GM18867 (cell line): ENCODE results near the gene GLDC.
"Not testable (repeated sequence)": the region's sequence is repeated elsewhere in the genome, so short reads cannot be mapped to it uniquely, and the experiment has no call there.

ENCODE experiments used
- ATAC-seq: cut with Tn5 transposase; IDR thresholded peaks from one replicate; pipeline ENCODE4 v1.9.1; 2021; ENCODE audit warnings: mild to moderate bottlenecking, moderate library complexity; ENCODE audit not compliant: unreplicated experiment

GLDC gene

GRCh38 chr9:6645355-6646292 is at the start of gene GLDC:
GLDC (minus strand) TSS chr9:6645729; CDS start chr9:6645499, 230 bp downstream.
- peak; percentile 92 for ATAC-seq

- no peak for ATAC-seq
Measured at GRCh38 chr9:6692881-6693361, 47.4 kb upstream of the GLDC start.

GRCh38 chr9:6692433-6692832 is 46.9 kb upstream of the GLDC start:
- ATAC-seq: no peak

- not testable (repeated sequence) for ATAC-seq
Measured at GRCh38 chr9:6690675-6691070, 45.1 kb upstream of the GLDC start.

GRCh38 chr9:6689893-6690674 is 44.6 kb upstream of the GLDC start:
- no peak for ATAC-seq

- ATAC-seq: no peak
Measured at GRCh38 chr9:6687180-6687579, 41.7 kb upstream of the GLDC start.

- no peak for ATAC-seq
Measured at GRCh38 chr9:6686396-6686795, 40.9 kb upstream of the GLDC start.

GRCh38 chr9:6681957-6682501 is 36.5 kb upstream of the GLDC start:
- no peak for ATAC-seq

GRCh38 chr9:6681147-6681956 is 35.8 kb upstream of the GLDC start:
- ATAC-seq: peak; percentile 71

- peak; percentile 29 for ATAC-seq
Measured at GRCh38 chr9:6680797-6681146, 35.2 kb upstream of the GLDC start.

- no peak for ATAC-seq
Measured at GRCh38 chr9:6677803-6678202, 32.3 kb upstream of the GLDC start.

- ATAC-seq: no peak
Measured at GRCh38 chr9:6676254-6676921, 30.9 kb upstream of the GLDC start.

GRCh38 chr9:6675268-6675667 is 29.7 kb upstream of the GLDC start:
- ATAC-seq: no peak

GRCh38 chr9:6673326-6674025 is 27.9 kb upstream of the GLDC start:
- ATAC-seq: no peak

GRCh38 chr9:6672118-6672517 is 26.6 kb upstream of the GLDC start:
- no peak for ATAC-seq

GRCh38 chr9:6671416-6671815 is 25.9 kb upstream of the GLDC start:
- ATAC-seq: no peak

- ATAC-seq: no peak
Measured at GRCh38 chr9:6669881-6670280, 24.4 kb upstream of the GLDC start.

GRCh38 chr9:6667633-6668280 is 22.2 kb upstream of the GLDC start:
- ATAC-seq: no peak

GRCh38 chr9:6667080-6667479 is 21.6 kb upstream of the GLDC start:
- ATAC-seq: no peak
